Measurements from ENCODE around the gene ATP6V1C2. TPM values are rescaled to one million over a fixed set of nuclear protein-coding genes. Genes with fewer than 3 reads are reported as not detected.

The ATP6V1C2 gene
- polyA plus RNA-seq, 1 donor from 2014 or later: not detected

- Histone ChIP-seq H3K79me2 (replicated peaks; ENCODE audit: insufficient read depth, low read length) (no peaks in the 10 kb centered on the region), H3K4me3 (ENCODE audit: low read length) (no peak overlapping the region), H2AFZ (ENCODE audit: low read depth, low read length) (no peak overlapping the region), H3K9ac (ENCODE audit: low read length) (no peak overlapping the region), H3K9me3 (ENCODE audit: low read length) (no peaks in the 10 kb centered on the region), H3F3A (ENCODE audit: insufficient read depth, low read length, poor library complexity, severe bottlenecking) (no peaks in the 10 kb centered on the region), H3K4me2 (ENCODE audit: low read length) (no peak overlapping the region), H3K27me3 (ENCODE audit: insufficient read depth, low read depth, low read length) (no peaks in the 10 kb centered on the region), H4K20me1 (ENCODE audit: insufficient read depth) (no peaks in the 10 kb centered on the region), H3K9me2 (ENCODE audit: insufficient read depth, low read length) (no peaks in the 10 kb centered on the region), H3K27ac (ENCODE audit: low read length) (no peak overlapping the region), H3K36me3 (ENCODE audit: insufficient read depth, low read length) (no peaks in the 10 kb centered on the region)
- no peak for TF ChIP-seq TAF1 (IDR thresholded peaks at IDR 0.05; ENCODE audit: low read depth)
- no peak for TF ChIP-seq MXI1 (conservative IDR thresholded peaks at IDR 0.05; ENCODE audit: poor library complexity, severe bottlenecking)
- TF ChIP-seq RAD21 (conservative IDR thresholded peaks at IDR 0.05): no peak
- no peak for TF ChIP-seq EZH2 (IDR thresholded peaks at IDR 0.05; ENCODE audit: borderline replicate concordance, insufficient read depth, low read length, poor library complexity, severe bottlenecking)
- TF ChIP-seq CTCF (IDR thresholded peaks at IDR 0.05; ENCODE audit: poor library complexity, severe bottlenecking): no peak
- TF ChIP-seq POLR2AphosphoS5 (IDR thresholded peaks at IDR 0.05): no peak
- TF ChIP-seq SMC3 (conservative IDR thresholded peaks at IDR 0.05; ENCODE audit: poor library complexity): no peak
- no peak for TF ChIP-seq EP300 (conservative IDR thresholded peaks at IDR 0.05; ENCODE audit: poor library complexity, severe bottlenecking)
- TF ChIP-seq REST (IDR thresholded peaks at IDR 0.05; ENCODE audit: borderline replicate concordance): no peak
Measured at GRCh38 chr2:10793816-10794215, 72.4 kb downstream of the ATP6V1C2 start.

- no peaks in the 10 kb centered on the region for H3K79me2 ChIP-seq (replicated peaks; ENCODE audit: insufficient read depth, low read length)
- H3K9me2 ChIP-seq (ENCODE audit: insufficient read depth, low read length): no peaks in the 10 kb centered on the region
- no peaks in the 10 kb centered on the region for H3K9me3 ChIP-seq (ENCODE audit: low read length)
- no peaks in the 10 kb centered on the region for H4K20me1 ChIP-seq (ENCODE audit: insufficient read depth)
- no peak overlapping the region for H3K27ac ChIP-seq (ENCODE audit: low read length)
- no peaks in the 10 kb centered on the region for H3K27me3 ChIP-seq (ENCODE audit: insufficient read depth, low read depth, low read length)
- H3F3A ChIP-seq (ENCODE audit: insufficient read depth, low read length, poor library complexity, severe bottlenecking): no peaks in the 10 kb centered on the region
- H2AFZ ChIP-seq (ENCODE audit: low read depth, low read length): no peak overlapping the region
- H3K4me3 ChIP-seq (ENCODE audit: low read length): no peak overlapping the region
- H3K36me3 ChIP-seq (ENCODE audit: insufficient read depth, low read length): no peaks in the 10 kb centered on the region
- TF ChIP-seq POLR2AphosphoS5 (IDR thresholded peaks at IDR 0.05) (no peak), TAF1 (IDR thresholded peaks at IDR 0.05; ENCODE audit: low read depth) (no peak), CTCF (IDR thresholded peaks at IDR 0.05; ENCODE audit: poor library complexity, severe bottlenecking) (no peak), EZH2 (IDR thresholded peaks at IDR 0.05; ENCODE audit: borderline replicate concordance, insufficient read depth, low read length, poor library complexity, severe bottlenecking) (no peak), RAD21 (conservative IDR thresholded peaks at IDR 0.05) (no peak), REST (IDR thresholded peaks at IDR 0.05; ENCODE audit: borderline replicate concordance) (no peak), EP300 (conservative IDR thresholded peaks at IDR 0.05; ENCODE audit: poor library complexity, severe bottlenecking) (no peak), MXI1 (conservative IDR thresholded peaks at IDR 0.05; ENCODE audit: poor library complexity, severe bottlenecking) (no peak), SMC3 (conservative IDR thresholded peaks at IDR 0.05; ENCODE audit: poor library complexity) (no peak)
- no peak overlapping the region for H3K9ac ChIP-seq (ENCODE audit: low read length)
- no peak overlapping the region for H3K4me2 ChIP-seq (ENCODE audit: low read length)
Measured at GRCh38 chr2:10794876-10795275, 73.4 kb downstream of the ATP6V1C2 start.

Data from neural cell (in vitro differentiated cells).